H1 (cell line): ENCODE data around the gene MPP3. TPM values are rescaled to one million over a fixed set of nuclear protein-coding genes. Genes with fewer than 3 reads are reported as not detected.

Experiments used
- HDAC2 ChIP-seq, 2 experiments: fragments of 300-600 bp in 1 of 2; sonication (generic) in 1 of 2; IDR thresholded peaks; 2 replicates each; pipeline ENCODE4 v1.6.1; 2011 to 2012; ENCODE audit warnings: low read depth in 2 of 2, low read length in 2 of 2, mild to moderate bottlenecking in 2 of 2, moderate library complexity in 2 of 2, borderline replicate concordance in 1 of 2, inconsistent platforms in 1 of 2
- NRF1 ChIP-seq: IDR thresholded peaks from 2 replicates; pipeline ENCODE4 v1.6.1; 2011; ENCODE audit warnings: mild to moderate bottlenecking, low read depth, low read length, improper control_type of control experiment
- SUZ12 ChIP-seq: fragments of 200-600 bp; sonication (generic); IDR thresholded peaks from 2 replicates; pipeline ENCODE4 v1.6.1; 2012; ENCODE audit warnings: mild to moderate bottlenecking, inconsistent platforms, low read length, moderate library complexity, mixed read lengths
- polyA plus RNA-seq, 7 experiments: library from polyadenylated mRNA; depleted of rRNA in 3 of 7; stranded (reverse) in 5 of 7; unstranded in 2 of 7; fragments of >200 nt in 5 of 7; fragments of 200-250 nt in 2 of 7; gene quantifications; 1 replicate in 5 of 7; 2 replicates in 1 of 7; 4 replicates in 1 of 7; pipeline versions ENCODE4 v1.2.1 to v1.2.3, GENCODE V29; 2011 to 2013; ENCODE audit warnings: missing spikeins in 2 of 7, mixed read lengths in 2 of 7
- total RNA-seq: library from RNA; stranded (reverse); fragmentation: NEBNext Ultra II Directional; extraction: Animal tissue kit (Norgen Biotek cat#: 25700); gene quantifications from 2 replicates; pipeline ENCODE4 v1.2.1, GENCODE V29; 2021
- TF ChIP-seq, protein P1 (sequence below): fragments of 300-600 bp; sonication (generic); IDR thresholded peaks from 2 replicates; pipeline ENCODE4 v1.7.1; 2012; ENCODE audit warnings: low read length, moderate library complexity, mild to moderate bottlenecking, inconsistent platforms; ENCODE audit not compliant: insufficient replicate concordance

The MPP3 gene
- total and polyA plus RNA-seq, 2 of the 8 experiments (the other 6 are each of a cell fraction or from before 2014, with no cell fraction given) = 3.1 to 6.1 TPM

DNA sequence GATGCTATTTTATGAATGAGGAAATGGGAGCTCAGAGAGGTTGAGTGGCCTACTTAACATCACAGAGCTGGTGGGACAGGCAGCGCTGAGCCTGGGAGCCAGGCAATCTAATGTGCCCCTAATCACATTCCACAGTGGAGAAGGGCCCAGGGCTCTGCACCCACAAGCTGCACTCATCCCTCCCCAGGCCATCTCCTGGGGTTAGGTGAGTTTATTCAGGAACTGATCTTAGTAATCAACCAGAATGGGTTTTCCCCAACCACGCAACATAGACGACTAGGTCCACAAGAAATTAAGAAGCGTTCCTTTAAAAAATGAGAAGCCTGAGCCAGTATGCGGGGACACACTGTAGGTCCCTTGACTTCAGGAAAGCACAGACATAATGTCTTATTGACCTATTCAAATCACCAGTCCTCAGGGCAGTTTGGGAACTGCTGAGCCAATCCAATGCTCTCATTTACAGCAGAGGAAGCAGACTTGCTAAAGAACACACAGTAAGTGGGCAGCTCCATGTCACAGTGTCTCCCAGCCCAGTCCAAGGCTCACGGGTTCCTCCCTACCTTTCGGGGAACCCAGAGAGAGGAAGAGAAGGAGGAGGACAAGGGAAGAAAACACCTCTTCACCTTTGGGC, 2.3 kb downstream of the MPP3 start (continued):
- TF ChIP-seq, protein P1, sequence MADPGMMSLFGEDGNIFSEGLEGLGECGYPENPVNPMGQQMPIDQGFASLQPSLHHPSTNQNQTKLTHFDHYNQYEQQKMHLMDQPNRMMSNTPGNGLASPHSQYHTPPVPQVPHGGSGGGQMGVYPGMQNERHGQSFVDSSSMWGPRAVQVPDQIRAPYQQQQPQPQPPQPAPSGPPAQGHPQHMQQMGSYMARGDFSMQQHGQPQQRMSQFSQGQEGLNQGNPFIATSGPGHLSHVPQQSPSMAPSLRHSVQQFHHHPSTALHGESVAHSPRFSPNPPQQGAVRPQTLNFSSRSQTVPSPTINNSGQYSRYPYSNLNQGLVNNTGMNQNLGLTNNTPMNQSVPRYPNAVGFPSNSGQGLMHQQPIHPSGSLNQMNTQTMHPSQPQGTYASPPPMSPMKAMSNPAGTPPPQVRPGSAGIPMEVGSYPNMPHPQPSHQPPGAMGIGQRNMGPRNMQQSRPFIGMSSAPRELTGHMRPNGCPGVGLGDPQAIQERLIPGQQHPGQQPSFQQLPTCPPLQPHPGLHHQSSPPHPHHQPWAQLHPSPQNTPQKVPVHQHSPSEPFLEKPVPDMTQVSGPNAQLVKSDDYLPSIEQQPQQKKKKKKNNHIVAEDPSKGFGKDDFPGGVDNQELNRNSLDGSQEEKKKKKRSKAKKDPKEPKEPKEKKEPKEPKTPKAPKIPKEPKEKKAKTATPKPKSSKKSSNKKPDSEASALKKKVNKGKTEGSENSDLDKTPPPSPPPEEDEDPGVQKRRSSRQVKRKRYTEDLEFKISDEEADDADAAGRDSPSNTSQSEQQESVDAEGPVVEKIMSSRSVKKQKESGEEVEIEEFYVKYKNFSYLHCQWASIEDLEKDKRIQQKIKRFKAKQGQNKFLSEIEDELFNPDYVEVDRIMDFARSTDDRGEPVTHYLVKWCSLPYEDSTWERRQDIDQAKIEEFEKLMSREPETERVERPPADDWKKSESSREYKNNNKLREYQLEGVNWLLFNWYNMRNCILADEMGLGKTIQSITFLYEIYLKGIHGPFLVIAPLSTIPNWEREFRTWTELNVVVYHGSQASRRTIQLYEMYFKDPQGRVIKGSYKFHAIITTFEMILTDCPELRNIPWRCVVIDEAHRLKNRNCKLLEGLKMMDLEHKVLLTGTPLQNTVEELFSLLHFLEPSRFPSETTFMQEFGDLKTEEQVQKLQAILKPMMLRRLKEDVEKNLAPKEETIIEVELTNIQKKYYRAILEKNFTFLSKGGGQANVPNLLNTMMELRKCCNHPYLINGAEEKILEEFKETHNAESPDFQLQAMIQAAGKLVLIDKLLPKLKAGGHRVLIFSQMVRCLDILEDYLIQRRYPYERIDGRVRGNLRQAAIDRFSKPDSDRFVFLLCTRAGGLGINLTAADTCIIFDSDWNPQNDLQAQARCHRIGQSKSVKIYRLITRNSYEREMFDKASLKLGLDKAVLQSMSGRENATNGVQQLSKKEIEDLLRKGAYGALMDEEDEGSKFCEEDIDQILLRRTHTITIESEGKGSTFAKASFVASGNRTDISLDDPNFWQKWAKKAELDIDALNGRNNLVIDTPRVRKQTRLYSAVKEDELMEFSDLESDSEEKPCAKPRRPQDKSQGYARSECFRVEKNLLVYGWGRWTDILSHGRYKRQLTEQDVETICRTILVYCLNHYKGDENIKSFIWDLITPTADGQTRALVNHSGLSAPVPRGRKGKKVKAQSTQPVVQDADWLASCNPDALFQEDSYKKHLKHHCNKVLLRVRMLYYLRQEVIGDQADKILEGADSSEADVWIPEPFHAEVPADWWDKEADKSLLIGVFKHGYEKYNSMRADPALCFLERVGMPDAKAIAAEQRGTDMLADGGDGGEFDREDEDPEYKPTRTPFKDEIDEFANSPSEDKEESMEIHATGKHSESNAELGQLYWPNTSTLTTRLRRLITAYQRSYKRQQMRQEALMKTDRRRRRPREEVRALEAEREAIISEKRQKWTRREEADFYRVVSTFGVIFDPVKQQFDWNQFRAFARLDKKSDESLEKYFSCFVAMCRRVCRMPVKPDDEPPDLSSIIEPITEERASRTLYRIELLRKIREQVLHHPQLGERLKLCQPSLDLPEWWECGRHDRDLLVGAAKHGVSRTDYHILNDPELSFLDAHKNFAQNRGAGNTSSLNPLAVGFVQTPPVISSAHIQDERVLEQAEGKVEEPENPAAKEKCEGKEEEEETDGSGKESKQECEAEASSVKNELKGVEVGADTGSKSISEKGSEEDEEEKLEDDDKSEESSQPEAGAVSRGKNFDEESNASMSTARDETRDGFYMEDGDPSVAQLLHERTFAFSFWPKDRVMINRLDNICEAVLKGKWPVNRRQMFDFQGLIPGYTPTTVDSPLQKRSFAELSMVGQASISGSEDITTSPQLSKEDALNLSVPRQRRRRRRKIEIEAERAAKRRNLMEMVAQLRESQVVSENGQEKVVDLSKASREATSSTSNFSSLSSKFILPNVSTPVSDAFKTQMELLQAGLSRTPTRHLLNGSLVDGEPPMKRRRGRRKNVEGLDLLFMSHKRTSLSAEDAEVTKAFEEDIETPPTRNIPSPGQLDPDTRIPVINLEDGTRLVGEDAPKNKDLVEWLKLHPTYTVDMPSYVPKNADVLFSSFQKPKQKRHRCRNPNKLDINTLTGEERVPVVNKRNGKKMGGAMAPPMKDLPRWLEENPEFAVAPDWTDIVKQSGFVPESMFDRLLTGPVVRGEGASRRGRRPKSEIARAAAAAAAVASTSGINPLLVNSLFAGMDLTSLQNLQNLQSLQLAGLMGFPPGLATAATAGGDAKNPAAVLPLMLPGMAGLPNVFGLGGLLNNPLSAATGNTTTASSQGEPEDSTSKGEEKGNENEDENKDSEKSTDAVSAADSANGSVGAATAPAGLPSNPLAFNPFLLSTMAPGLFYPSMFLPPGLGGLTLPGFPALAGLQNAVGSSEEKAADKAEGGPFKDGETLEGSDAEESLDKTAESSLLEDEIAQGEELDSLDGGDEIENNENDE = no peak
- TF ChIP-seq HDAC2 (IDR thresholded peaks at IDR 0.05; ENCODE audit: borderline replicate concordance in 1 of 2, low read depth in 2 of 2, low read length in 2 of 2) = no peak
- no peak for TF ChIP-seq SUZ12
- no peak for TF ChIP-seq NRF1
